RWPE2 (cell line): ENCODE results near the gene GPR137C.
"Not testable (repeated sequence)": the region's sequence is repeated elsewhere in the genome, so short reads cannot be mapped to it uniquely, and the experiment has no call there.

Experiments used
- ATAC-seq: fragments of 200-7000 bp; cut with Tn5 transposase; 3 replicates; pipeline ENCODE4 v1.9.1; 2021; ENCODE audit warnings: low read depth
- DNase-seq: peaks from one replicate; pipeline ENCODE4 v3.0.0-alpha.2; 2020; ENCODE audit warnings: low spot score
- H3K27ac ChIP-seq: fragments of 450-650 bp; 2 replicates; pipeline ENCODE4 v1.5.1; 2017; ENCODE audit warnings: mild to moderate bottlenecking; ENCODE audit not compliant: poor library complexity, severe bottlenecking
- H3K27me3 ChIP-seq: fragments of 250-450 bp; sonication (Bioruptor Pico); 2 replicates; pipeline ENCODE4 v1.5.1; 2021; ENCODE audit warnings: mild to moderate bottlenecking, moderate library complexity; ENCODE audit not compliant: insufficient read depth, poor library complexity, severe bottlenecking
- H3K36me3 ChIP-seq: fragments of 250-450 bp; sonication (Bioruptor Pico); 2 replicates; pipeline ENCODE4 v1.5.1; 2020; ENCODE audit warnings: low read depth, mild to moderate bottlenecking, moderate library complexity
- H3K4me1 ChIP-seq: fragments of 250-450 bp; sonication (Bioruptor Pico); 2 replicates; pipeline ENCODE4 v1.5.1; 2021; ENCODE audit warnings: mild to moderate bottlenecking, moderate library complexity; ENCODE audit not compliant: insufficient read depth, poor library complexity, severe bottlenecking
- H3K4me3 ChIP-seq: fragments of 250-450 bp; sonication (Bioruptor Pico); 2 replicates; pipeline ENCODE4 v1.5.1; 2021; ENCODE audit warnings: mild to moderate bottlenecking, moderate library complexity; ENCODE audit not compliant: severe bottlenecking
- H3K9me3 ChIP-seq: fragments of 250-450 bp; sonication (Bioruptor Pico); 2 replicates; pipeline ENCODE4 v1.5.1; 2021; ENCODE audit warnings: mild to moderate bottlenecking, moderate library complexity; ENCODE audit not compliant: severe bottlenecking
- TF ChIP-seq, protein P1 (sequence below): fragments of 450-650 bp; IDR thresholded peaks from one replicate; pipeline ENCODE4 v1.5.1; 2017; ENCODE audit warnings: mild to moderate bottlenecking, moderate library complexity; ENCODE audit not compliant: poor library complexity, severe bottlenecking

The GPR137C gene

DNA sequence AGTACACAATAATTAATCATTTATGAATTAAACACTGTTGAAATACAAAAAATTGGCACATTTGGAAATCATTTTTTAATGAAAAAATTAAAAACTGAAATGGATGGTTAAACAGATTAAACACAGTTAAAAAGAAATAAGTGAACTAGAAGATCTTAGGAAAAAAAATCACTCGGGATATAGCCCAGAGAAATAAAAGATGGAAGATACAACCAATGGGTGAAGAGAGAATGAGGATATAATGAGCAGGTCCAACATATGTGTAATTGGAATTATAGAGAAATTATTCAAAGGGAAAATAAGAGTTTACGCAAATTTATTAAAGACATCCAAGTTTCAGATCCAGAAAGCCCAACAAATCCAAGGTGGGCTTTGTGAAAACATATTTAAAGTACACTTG, 6.1 kb downstream of the GPR137C start:
- no peaks in the 10 kb centered on the region for H3K27me3 ChIP-seq
- H3K36me3 ChIP-seq = no peaks in the 10 kb centered on the region
- DNase-seq (no peak), ATAC-seq (no peak)
- peaks cover 9% of the 10 kb centered on the region for H3K4me1 ChIP-seq
- no peaks in the 10 kb centered on the region for H3K9me3 ChIP-seq
- H3K4me3 ChIP-seq = no peak overlapping the region
- H3K27ac ChIP-seq = no peak overlapping the region
- TF ChIP-seq, protein P1, sequence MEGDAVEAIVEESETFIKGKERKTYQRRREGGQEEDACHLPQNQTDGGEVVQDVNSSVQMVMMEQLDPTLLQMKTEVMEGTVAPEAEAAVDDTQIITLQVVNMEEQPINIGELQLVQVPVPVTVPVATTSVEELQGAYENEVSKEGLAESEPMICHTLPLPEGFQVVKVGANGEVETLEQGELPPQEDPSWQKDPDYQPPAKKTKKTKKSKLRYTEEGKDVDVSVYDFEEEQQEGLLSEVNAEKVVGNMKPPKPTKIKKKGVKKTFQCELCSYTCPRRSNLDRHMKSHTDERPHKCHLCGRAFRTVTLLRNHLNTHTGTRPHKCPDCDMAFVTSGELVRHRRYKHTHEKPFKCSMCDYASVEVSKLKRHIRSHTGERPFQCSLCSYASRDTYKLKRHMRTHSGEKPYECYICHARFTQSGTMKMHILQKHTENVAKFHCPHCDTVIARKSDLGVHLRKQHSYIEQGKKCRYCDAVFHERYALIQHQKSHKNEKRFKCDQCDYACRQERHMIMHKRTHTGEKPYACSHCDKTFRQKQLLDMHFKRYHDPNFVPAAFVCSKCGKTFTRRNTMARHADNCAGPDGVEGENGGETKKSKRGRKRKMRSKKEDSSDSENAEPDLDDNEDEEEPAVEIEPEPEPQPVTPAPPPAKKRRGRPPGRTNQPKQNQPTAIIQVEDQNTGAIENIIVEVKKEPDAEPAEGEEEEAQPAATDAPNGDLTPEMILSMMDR = no peak

DNA sequence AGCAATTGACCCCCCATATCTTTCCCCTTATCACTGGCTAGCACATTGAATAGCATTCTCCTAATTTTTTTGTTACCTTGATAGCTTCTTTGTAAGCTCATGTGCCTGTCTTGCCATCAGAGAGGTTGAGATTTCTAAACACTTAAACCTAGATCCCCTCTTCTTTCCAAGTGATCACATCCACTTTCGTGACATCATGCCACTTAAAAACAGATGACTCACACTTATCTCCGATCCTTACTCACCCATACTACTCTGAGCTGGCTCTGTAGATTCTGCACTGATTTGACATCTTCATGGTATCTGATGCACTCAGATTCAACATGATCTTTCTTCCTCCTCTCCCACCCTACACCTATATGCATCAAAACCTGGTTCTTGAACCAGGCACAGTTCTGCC, 10.5 kb downstream of the GPR137C start:
- no peaks in the 10 kb centered on the region for H3K36me3 ChIP-seq
- peak; percentile 84 for ATAC-seq
- no peak overlapping the region for H3K4me3 ChIP-seq
- no peak overlapping the region for H3K27ac ChIP-seq
- TF ChIP-seq, protein P1 = no peak
- no peaks in the 10 kb centered on the region for H3K4me1 ChIP-seq
- no peaks in the 10 kb centered on the region for H3K27me3 ChIP-seq
- no peaks in the 10 kb centered on the region for H3K9me3 ChIP-seq
- DNase-seq = no peak

DNA sequence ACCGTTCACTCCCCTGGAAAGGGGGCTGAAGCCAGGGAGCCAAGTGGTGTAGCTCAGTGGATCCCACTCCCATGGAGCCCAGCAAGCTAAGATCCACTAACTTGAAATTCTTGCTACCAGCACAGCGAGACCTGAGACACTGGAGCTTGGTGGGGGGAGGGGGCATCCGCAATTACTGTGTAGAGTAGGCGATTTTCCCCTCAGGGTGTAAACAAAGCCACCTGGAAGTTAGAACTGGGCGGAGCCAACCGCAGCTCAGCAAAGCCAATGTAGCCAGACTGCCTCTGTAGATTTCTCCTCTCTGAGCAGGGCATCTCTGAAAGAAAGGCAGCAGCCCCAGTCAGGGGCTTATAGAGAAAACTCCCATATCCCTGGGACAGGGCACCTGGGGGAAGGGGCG, 15.8 kb downstream of the GPR137C start:
- not testable (repeated sequence) for H3K4me1 ChIP-seq, H3K27me3 ChIP-seq, DNase-seq, H3K4me3 ChIP-seq, H3K9me3 ChIP-seq, ATAC-seq, H3K27ac ChIP-seq, H3K36me3 ChIP-seq

DNA sequence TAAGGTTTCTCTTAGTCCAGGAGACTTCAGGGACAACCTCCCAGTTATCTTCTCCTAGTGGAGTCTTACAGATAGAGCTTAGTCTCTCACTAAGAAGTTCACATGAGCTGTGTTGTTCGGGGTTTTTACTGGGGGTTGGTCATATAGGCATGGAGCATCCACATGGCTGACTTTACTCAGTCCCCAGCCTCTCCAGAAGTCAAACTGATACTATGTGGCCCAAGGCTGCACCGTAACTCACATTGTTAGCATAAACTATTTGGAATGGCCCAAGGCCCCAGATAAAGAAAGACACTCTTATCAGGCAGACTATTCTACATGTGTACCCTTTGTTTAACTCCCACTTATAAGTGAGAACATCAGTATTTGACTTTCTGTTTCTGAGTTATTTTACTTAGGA, 23.2 kb downstream of the GPR137C start:
- no peak overlapping the region for H3K4me3 ChIP-seq
- H3K27me3 ChIP-seq = no peaks in the 10 kb centered on the region
- no peak for DNase-seq
- no peak overlapping the region for H3K27ac ChIP-seq
- no peaks in the 10 kb centered on the region for H3K4me1 ChIP-seq
- H3K36me3 ChIP-seq = no peaks in the 10 kb centered on the region
- TF ChIP-seq, protein P1 = no peak
- peaks cover 2% of the 10 kb centered on the region for H3K9me3 ChIP-seq
- no peak for ATAC-seq

DNA sequence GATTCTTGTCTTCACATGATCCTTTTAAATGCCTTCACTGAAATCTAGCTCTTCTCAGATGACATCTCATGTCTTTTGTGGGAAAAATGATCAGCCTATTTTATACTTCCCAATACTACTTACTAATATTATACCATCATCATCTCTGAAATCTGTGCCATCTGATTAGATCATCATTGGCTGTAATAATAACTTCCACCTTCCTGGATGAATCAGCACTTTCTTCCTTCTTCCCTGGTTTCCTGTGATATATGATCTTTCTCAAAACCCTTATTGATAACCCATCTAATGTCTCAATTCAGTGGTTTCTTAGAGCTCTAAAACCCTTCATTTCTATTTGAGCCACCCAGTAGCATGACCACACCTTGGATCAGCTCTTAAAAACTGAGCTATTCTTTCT, 30.9 kb downstream of the GPR137C start:
- H3K4me3 ChIP-seq = no peak overlapping the region
- ATAC-seq = peak; percentile 53; the same call in 1 of the 3 replicates
- no peak overlapping the region for H3K27ac ChIP-seq
- no peak for DNase-seq
- H3K9me3 ChIP-seq = no peaks in the 10 kb centered on the region
- H3K27me3 ChIP-seq = no peaks in the 10 kb centered on the region
- no peaks in the 10 kb centered on the region for H3K36me3 ChIP-seq
- TF ChIP-seq, protein P1 = no peak
- peaks cover 9% of the 10 kb centered on the region for H3K4me1 ChIP-seq
